ENCODE measurements around the gene NADK.

NADK gene

DNA sequence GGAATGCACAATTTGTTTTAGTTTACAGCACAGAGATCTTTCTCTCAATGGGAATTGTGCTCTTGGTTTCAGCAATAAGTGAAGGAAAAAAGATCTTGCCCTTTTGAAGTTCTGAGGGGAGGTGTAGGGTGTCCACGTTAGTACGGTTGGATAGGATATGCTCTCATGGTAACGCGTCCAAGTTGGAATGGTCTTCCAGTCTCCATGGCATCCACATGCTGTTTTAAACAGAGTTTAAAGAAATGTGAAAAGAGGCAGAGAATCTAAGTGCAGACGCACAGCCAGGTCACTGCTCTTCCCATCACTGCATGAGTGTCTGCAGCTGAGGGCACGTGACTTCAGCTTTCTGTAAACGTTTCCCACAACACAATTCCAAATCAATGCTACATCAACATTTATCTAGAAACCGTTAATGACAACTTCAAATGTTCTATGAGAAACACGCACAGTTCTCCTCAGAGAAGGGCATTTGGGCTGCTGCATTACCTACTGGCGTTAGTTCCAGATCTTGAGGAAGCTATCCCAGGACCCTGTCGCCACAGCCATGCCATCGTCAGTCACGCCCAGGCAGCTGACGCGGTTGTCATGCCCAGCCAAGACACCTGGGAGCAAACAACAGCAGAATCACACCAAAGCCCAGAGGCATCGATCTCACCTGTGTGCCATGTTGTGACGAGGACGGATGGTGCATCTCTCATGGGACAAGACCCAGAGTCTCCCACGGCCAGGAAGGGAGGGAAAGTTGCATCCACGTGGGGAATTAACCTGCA is 8.8 kb upstream of the NADK start:
- no peak for DNase-seq (ENCODE audit: low read depth, low spot score)

DNA sequence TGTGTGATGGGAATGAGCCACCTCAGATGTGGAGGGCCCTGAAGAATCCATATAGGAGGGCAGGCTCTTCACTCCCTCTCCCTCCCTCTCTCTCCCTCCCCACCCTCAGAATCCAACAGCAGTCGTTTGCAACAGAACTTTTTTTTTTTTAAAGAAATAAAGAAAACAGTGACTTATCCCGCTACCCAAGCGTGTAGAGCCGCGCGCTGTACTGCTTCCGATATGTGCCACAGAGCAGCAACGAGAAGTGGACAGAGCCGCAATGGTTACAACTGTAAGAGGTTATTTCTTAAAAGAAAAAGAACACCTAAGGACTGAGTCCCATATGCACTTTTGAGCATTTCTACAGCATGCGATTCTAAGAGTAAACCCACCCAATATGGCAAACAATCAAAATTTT is 7.4 kb upstream of the NADK start:
- DNase-seq (ENCODE audit: low read depth, low spot score): no peak

DNA sequence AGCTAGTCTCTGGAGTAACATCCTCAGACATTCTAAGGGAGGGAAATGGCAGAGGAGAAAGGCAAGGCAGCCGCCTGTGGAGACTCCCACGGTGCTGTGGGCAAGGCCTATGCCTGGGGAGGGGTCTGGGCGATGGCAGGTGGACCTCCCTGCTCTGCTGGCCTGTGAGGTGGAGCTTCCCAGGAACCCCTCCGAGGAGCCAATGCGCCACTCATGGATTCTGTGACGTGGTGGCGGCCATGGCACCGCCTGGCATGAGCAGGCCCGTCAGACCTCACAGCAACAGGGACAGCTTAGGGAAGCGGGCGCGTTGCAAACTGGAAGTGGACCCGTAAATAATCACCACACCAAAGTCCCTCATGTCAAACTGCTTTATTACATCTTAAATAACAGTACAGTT is 6.7 kb upstream of the NADK start:
- DNase-seq (ENCODE audit: low read depth, low spot score): no peak

DNA sequence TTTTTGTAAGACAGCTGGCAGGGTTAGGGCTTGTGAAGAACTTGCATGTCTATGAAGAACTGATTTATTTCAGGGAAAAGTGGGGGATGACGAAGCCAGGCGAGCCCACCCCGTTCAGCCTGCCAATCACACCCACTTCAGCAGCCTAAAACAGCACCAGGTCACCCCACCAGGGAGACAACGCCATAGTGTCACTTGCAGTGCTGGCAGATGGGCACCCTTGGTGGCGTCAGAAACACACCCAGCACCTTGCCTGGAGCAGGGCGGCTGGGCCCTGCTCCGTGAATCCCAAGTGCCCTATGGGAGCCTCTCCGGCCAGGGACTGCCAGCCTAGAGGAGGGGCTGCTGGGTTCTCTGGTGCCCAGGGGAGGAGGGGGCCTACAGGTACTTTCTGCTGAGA is 5.0 kb upstream of the NADK start:
- DNase-seq (ENCODE audit: low read depth, low spot score): no peak

DNA sequence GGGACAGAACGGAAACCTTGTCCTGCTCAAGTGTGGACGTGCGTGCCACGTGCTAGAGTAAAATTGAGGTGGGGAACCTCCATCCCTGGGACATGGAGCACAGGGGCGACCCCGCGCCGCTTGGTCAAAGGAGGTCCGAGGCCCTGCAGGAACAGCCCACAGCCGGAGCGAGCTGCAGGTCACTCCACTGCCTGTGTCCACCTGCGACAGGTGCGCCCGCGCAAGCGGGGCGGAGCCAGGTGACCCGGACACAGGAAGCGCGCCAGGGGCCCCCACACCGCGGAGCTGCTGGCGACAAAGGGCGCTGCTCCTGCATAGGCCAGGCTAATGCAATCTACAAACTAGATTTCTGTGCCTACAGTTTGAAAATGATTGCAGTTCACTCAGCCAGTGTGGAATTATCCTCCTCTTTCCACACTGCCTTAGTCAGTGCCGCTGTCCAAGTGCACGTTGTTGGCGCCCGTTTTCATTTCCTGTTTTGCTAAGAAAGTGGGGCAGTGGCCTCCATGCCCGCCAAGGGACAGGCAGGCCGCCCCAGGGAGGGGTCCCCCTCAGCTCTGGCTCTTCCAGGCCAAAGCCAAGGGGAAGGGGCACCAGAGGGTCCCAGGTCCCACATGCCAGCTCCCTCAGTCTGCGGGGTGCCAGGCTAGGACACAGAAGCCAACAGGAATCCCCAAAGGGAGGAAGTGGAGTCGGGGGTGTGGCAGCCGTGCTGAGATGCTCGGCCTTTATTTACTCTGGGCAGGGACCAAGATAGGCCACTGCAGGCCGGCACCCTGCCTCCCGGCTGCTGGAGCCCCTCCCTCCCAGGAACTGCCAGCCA is 4.3 kb upstream of the NADK start:
- DNase-seq (ENCODE audit: low read depth, low spot score): no peak

DNA sequence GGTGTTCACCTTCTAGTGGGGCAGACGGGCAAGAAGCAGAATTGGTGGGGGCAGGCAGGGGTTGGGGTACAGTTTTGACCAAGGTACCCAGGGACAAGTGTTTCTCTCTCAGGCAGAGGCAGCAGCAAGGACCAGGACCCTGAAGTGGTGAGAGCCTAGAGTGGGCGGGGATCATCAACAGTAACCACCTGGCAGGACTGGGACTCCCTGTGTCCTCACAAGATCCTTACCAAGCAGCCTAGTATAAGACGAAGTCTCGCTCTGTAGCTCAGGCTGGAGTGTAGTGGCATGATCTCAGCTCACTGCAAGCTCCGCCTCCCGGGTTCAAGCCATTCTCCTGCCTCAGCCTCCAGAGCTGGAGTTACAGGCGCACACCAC is 3.2 kb upstream of the NADK start:
- no peak for DNase-seq (ENCODE audit: low read depth, low spot score)

DNA sequence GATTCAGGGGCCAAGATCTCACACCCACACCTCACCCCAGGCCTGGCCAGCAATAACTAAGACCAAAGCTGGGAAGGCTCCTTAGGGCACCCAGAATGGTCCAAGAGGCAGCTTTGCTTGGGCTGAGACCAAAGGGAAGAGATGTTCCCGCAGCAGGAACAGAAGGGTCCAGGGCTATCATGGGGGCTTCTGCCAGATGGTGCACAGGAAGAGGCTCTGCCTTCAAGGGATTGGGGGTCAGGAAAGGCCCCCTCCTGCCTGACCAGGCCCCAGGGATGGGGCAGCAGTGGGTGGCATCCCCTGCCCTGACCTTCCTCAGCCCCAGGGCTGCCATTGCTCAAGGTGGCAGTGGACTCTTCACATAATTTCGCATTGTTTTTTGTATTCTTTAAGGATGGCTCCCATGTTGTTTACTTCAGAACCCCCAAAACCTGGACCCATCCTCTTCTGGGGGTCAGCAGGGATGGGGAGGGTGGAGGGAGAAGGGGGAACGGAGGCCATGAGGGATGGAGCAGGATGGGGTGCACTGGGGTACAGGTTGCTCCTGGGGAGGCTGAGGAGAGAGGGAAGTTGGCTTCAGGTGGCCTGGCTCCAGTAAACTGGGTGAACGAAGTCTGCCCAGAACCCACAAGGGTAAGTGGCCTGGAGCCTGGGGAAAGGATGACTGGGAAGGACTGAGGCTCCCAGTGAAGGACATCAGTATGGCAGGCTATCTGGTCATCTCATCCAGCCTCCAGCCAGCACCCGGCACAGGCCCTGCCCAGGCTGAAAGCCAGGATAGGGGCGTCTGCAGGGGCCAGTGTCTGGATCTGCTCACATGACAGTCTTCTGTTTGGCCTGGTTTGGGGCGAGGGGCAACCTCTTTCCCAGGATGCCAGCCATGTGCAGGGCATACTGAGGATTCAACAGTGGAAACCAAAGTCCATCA is 2.6 kb upstream of the NADK start:
- no peak for DNase-seq (ENCODE audit: low read depth, low spot score)

DNA sequence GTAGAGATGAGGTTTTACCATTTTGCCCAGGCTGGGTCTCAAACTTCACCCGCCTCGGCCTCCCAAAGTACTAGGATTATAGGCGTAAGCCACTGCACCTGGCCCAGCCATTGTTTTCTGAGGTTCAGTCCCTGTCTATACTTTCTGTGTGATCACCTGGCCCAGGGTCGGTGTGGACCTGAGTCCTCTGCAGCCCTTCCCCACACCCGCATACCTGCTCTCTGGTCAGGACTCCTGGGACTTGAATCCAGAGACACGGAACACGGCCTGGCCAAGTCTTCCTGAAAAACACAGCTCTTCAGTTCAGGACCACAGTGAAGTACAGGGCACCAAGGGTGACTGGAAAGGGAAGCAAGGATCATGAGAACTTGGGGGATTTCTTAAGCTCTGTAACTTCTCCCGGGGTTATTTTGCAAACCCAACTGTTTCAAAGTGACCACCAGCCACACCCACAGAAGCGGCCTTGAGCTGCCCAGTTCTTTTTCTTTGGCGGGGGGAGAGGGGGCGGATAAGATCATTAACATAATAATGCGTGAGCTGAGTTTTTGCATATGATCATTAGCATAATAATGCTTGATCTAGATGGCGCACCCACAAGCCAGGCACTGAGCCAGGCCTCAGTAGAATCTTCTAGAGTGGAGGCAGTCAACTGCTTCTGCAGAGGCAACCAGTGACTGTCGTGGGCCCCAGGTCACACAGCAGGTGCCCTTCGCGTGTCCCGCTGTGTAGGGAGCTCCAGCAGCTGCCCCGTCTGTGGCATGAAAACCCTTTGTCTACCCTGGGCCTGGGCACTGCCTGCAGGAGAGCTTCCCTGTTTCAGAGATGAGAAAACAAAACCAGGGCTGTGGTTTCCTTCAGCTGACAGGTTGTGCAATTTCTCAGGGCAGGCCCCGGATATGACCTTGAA is 1.7 kb upstream of the NADK start:
- DNase-seq (ENCODE audit: low read depth, low spot score): no peak

DNA sequence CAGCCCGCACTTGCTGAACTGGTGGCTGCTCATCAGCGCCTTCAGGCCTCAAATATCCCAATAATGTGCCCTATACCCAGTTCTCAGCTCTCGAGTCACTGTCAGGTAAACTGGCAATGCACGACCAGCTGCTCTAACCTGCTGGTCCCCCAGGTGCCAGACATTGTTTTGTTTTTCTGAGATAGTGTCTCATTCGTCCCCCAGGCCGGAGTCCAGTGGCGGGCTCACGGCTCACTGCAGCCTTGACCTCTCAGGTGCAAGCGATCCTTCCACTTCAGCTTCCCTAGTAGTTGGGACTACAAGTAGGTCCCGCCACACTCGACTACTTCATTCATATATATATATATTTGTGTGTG is 1.0 kb upstream of the NADK start:
- no peak for DNase-seq (ENCODE audit: low read depth, low spot score)

DNA sequence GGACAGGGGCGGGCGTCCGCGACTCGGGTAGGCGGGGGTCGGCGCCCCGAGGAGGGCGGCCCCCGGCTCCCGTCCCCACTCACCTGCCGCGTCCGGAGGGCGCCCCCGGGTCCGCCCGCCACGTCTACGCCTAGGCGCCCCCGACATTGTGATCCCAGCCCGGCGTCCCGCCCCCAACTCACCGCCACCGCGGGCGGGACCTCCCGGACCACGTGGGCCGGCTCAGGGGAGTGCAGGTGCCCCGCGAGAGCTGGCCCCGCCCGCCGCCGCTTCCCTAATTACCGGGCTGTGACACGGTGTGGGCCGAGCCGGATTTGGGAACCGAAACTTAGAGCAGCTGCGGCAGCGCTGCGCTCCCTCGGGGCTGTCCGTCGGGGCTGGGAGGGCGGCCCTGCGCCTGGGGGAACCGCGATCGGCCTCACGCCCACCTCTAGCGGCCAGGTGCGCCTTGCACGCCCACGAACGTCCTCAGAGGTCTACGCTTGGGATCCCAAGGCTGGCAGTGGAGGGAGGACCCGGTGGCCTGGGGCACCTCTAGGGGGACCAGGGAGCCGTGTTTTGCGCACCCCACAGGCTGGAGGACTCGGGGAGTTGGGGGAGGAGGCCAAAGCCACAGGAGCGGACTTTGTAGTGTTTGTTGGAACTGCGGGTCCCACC is 521 bp upstream of the NADK start:
- DNase-seq (ENCODE audit: low read depth, low spot score): no peak

DNA sequence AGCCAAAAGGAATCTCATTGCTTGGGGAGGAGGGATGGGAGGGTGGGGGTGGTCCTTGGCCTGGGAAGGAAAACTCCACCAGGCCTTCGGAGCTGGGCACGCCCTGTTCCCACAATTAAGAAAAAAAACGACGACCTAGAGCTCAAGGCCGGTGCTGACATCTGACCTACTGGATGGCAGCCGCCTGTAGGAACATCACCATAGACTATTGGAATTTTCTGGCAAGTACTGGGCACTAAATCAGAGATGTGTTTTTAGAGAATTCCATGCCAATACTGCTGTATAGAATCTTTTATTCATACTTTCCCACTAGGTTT is 729 bp downstream of the NADK start:
- no peak for DNase-seq (ENCODE audit: low read depth, low spot score)

DNA sequence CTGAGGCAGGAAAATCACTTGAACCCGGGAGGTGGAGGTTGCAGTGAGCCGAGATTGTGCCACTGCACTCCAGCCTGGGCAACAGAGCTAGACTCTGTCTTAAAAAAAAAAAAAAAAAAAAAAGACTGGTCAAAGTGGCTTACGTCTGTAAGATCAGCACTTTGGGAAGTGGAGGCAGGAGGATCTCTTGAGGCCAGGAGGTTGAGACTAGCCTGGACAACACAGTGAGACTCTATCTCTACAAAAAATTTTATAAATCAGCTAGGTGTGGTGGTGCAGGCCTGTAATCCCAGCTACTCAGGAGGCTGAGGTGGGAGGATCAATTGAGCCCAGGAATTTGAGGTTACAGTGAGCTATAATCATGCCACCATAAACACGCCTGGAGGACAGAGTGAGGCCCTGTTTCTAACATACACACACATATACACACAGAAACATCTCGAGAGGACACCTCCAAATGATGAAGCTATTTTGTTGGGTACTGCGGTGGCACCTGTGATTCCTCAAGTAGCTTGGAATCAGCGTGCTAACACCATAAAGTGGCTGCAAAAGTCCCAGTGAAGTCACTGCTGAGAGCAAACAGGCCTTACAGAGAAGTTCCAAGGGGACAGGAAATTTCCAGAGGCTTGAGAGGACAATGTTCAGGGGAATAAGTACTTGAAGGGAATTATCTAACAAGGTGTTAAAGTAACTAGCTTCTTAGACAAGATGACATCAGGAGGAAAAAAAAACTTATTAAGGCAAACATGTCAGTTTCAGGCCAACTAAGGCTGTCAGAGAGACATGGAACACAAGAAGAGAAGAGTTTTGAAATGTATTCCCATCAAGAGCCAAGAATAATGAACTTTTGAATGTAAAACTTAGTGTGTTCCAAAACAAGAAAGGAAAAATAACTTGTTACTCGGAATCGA is 1.3 kb downstream of the NADK start:
- DNase-seq (ENCODE audit: low read depth, low spot score): no peak

DNA sequence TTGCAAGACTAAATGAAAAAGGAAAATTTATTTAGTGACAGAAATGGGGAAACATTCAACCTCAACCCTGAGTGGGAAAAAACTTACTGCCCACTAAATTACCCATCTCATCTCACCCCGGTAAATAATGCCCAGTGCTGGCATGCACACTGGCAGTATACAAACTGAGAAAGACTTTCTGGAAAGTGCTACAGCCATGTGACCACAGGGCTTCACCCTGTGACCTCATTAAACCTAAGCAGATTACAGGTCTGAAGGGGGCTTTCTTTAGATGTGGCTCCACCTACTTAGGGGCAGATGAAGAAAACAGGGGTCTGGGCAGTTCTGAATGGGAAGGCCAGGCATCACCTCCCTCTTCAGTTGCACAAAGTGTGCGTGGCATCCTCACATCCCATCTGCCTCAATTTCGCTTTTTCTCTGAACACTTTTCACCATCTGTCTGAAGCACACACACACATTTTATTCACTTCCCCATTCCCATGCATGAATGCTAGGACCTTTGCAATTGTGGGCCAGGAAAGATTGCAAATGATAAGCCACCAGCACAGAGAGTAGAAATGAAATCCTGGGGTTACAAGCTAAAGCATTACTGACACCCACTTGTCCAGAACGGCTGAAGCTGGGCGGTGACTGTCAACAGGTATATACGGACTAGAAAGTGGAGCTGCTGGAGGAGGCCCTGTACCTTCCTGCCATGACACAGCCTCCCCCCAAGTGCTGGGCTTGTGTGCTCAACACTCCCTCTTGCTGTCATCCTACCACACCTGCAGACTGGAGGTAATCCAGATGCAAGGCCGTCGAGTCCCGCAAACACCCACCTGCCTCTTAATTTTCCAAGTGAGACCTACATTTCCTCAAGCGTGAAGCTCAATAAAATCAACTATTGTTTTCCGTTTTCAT is 2.7 kb downstream of the NADK start:
- DNase-seq (ENCODE audit: low read depth, low spot score): no peak

DNA sequence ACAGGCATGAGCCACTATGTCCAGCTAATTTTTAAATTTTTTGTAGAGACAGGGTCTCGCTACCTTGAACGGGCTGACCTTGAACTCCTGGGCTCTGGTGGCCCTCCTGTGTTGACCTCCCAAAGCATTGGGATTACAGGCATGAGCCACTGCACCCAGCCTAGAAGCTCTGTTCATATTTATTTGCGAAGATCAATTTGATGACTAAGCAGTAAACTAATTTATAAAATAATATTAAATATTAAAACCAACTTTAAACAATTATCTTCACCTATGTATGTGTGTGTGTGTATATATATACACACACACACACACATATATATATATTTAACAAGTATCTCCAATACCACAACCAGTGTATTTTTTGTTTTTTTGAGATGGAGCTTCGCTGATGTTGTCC is 4.4 kb downstream of the NADK start:
- DNase-seq (ENCODE audit: low read depth, low spot score): no peak

DNA sequence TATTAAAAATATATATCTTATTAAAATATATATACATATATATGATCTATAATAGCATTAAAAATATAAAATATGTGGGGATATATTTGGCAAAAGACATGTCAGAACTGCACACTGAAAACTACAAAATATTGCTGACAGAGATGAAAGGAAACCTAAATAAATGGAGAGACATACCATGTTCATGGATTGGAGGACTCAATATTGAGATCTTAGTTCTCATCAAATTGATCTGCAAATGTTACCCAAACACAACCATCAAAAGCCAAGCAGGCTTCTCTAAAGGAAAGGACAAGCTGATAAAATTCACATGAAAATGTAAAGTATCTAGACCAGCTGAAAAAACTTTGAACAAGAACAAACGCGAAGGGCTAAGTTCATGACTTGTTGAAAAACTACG is 7.2 kb downstream of the NADK start:
- no peak for DNase-seq (ENCODE audit: low read depth, low spot score)

DNA sequence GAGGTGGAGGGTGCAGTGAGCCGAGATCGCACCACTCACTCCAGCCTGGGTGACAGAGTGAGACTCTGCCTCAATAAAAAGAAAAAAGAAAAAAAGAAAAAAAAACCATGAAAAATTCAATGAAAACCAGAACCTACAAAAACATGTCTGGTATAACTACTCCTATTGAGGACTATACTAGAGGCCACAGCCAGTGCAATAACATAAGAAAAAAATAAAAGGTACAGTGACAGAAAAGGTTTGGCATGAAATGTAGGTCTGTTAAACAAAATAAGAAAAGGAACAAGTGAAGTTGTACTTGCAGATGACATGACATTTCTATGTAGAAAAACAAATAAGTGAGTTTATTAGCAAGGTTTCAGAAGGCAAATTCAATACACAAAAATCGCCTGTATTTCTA is 8.2 kb downstream of the NADK start:
- no peak for DNase-seq (ENCODE audit: low read depth, low spot score)

DNA sequence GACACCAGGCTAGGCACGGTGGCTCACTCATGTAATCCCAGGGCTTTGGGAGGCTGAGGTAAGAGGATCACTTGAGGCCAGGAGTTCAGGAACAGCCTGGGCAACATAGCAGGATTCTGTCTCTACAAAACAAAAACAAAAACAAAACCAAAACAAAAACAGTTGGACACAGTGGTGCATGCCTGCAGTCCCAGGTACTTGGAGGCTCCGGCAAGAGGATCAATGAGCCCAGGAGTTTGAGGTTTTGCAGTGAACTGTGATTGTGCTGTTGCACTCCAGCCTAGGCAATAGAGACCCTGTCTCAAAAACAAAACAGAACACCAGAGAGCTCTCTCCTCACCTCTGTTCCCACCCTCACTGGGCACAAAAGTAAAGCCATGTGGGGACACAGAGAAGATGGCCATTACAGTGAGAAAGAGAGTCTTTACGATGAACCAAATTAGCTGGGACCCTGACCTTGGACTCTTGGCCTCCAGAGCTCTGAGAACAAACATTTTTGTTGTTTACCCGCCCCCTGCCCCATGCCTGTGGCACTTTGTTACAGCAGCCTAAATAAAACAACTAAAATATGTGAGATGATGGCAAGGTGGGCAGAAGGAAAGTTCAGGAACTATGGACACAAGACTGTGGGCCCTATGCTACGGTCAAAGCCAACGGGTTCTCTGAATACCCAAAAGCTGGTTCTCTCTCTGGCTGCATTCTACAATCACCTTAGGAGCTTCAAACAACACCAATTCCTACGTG is 9.8 kb downstream of the NADK start:
- DNase-seq (ENCODE audit: low read depth, low spot score): no peak

DNA sequence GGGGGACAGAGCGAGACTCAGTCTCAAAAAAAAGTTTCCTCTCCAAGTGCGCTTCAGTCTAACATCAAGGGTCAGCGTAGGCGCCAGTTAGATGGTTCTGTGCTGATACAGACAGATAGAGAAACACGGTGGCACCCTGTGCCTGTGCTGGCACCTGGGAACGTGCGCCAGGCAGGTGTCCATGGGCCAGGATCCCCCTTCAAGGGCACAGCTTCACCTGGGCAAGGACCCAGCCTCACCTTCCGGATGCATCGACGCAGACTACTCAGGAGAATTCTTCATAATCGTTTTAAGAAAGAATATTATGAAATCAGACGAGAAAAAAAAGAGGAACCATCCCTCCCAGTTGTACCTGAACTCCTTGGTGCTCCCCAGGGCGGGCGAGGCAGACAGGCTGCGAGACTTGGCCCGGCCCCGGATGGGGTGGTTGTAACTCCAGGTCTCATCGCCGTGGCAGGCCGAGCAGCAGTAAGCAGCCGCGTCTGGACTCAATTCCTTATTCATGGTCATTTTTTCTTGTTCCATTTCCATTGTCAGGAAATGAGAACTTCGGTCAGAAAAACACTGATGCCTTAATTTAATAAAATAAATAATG is 13.3 kb downstream of the NADK start:
- no peak for DNase-seq (ENCODE audit: low read depth, low spot score)
